Esophagus muscularis mucosa (tissue), 4 donors: ENCODE measurements around the gene RHBDL3. TPM values are rescaled to one million over a fixed set of nuclear protein-coding genes. Genes with fewer than 3 reads are reported as not detected.

Experiments
- DNase-seq: peaks from one replicate; pipeline ENCODE4 v3.0.0-alpha.2; 2017; ENCODE audit errors: extremely low spot score
- H3K27ac ChIP-seq, 4 donors: fragments of 200-600 bp; sonication (generic); replicated peaks in 1 of 4; 1 replicate in 3 of 4; 2 replicates in 1 of 4; pipeline ENCODE4 v1.5.1; 2016 to 2019; ENCODE audit warnings: mild to moderate bottlenecking in 1 of 4
- H3K27me3 ChIP-seq, 4 donors: fragments of 200-600 bp; sonication (generic); one replicate each; pipeline versions ENCODE4 v1.5.1 to v1.6.0; 2016 to 2019
- H3K36me3 ChIP-seq, 4 donors: fragments of 200-600 bp; sonication (generic); one replicate each; pipeline ENCODE4 v1.5.1; 2016 to 2019
- H3K4me1 ChIP-seq, 4 donors: fragments of 200-600 bp; sonication (generic); one replicate each; pipeline ENCODE4 v1.5.1; 2016 to 2019
- H3K4me3 ChIP-seq, 4 donors: fragments of 200-600 bp; sonication (generic); 1 replicate in 2 of 4; 2 replicates in 2 of 4; pipeline ENCODE4 v1.5.1; 2016 to 2019; ENCODE audit warnings: mild to moderate bottlenecking in 4 of 4, moderate library complexity in 1 of 4
- H3K9me3 ChIP-seq, 4 donors: fragments of 200-600 bp; sonication (generic); 1 replicate in 3 of 4; 2 replicates in 1 of 4; pipeline ENCODE4 v1.5.1; 2016 to 2019
- EP300 ChIP-seq: sonication (generic); formaldehyde crosslinking; IDR thresholded peaks from one replicate; pipeline ENCODE4 v1.6.1; 2017; ENCODE audit warnings: antibody characterized with exemption
- POLR2A ChIP-seq: fragments of 450-650 bp; IDR thresholded peaks from one replicate; pipeline ENCODE4 v1.6.1; 2017; ENCODE audit warnings: antibody characterized with exemption, moderate library complexity, mild to moderate bottlenecking, low read depth
- POLR2AphosphoS5 ChIP-seq, 2 donors: sonication (generic); formaldehyde crosslinking; IDR thresholded peaks; one replicate each; pipeline ENCODE4 v1.6.1; 2017; ENCODE audit warnings: antibody characterized with exemption in 2 of 2
- WGBS: methylation state at CpG from one replicate; pipeline ENCODE4 v1.1.5; 2018; 5-methylcytosine and 5-hydroxymethylcytosine counted together
- intact Hi-C: fragments of 100-400 bp; cut with DNase I; formaldehyde crosslinking; loops from one replicate; pipeline ENCODE4 v1.15.1; 2023
- total RNA-seq, 4 donors: library from RNA; depleted of rRNA; stranded (reverse); fragments of >200 nt; gene quantifications; one replicate each; pipeline versions ENCODE4 v1.1.0 to v1.2.1, GENCODE V29; 2016
- TF ChIP-seq, protein P1 (sequence below), 3 experiments: fragments of 200-600 bp in 2 of 3; fragments of 450-650 bp in 1 of 3; sonication (generic) in 2 of 3; IDR thresholded peaks; one replicate each; pipeline ENCODE4 v1.5.1; 2017 to 2019; ENCODE audit warnings: antibody characterized with exemption in 3 of 3, mild to moderate bottlenecking in 2 of 3, moderate library complexity in 1 of 3

The RHBDL3 gene
- total RNA-seq, 4 donors from 2014 or later: 0.42 to 2.1 (median 1.0) TPM

GRCh38 chr17:32331243-32332040, 65.8 kb downstream of the RHBDL3 start:
- WGBS: 81% methylated on average over 3 of the region's 3 CpGs
- Histone ChIP-seq H3K36me3 (peaks cover 6 to 55% (median 39%) of the 10 kb centered on the region in 4 donors), H3K27ac (no peak overlapping the region), H3K4me1 (no peaks in the 10 kb centered on the region), H3K4me3 (no peak overlapping the region), H3K27me3 (no peaks in the 10 kb centered on the region), H3K9me3 (no peaks in the 10 kb centered on the region)
- intact Hi-C loops: no loop called here
- DNase-seq: no peak
- TF ChIP-seq POLR2A (no peak), EP300 (no peak), POLR2AphosphoS5 (IDR thresholded peaks at IDR 0.05) (no peak)
- TF ChIP-seq, protein P1, sequence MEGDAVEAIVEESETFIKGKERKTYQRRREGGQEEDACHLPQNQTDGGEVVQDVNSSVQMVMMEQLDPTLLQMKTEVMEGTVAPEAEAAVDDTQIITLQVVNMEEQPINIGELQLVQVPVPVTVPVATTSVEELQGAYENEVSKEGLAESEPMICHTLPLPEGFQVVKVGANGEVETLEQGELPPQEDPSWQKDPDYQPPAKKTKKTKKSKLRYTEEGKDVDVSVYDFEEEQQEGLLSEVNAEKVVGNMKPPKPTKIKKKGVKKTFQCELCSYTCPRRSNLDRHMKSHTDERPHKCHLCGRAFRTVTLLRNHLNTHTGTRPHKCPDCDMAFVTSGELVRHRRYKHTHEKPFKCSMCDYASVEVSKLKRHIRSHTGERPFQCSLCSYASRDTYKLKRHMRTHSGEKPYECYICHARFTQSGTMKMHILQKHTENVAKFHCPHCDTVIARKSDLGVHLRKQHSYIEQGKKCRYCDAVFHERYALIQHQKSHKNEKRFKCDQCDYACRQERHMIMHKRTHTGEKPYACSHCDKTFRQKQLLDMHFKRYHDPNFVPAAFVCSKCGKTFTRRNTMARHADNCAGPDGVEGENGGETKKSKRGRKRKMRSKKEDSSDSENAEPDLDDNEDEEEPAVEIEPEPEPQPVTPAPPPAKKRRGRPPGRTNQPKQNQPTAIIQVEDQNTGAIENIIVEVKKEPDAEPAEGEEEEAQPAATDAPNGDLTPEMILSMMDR (IDR thresholded peaks at IDR 0.05): no peak

DNA sequence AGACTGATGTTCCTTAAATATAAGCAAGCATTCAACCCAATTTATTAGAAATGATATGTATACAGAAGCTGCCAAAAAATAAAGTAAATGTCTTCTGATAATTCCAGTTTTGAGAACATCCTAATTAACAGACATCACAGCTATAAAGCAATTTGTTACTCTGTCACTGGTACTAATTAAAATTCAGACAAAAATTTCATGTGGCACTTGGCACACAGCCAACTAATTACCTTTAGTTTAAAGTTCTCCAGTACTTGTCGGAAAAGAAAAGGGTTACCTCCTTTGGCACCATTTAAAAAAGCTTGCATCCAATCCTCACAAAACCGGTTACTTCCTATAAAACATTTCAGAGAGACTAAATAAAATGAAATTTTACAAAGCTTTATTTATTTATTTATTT, 67.6 kb downstream of the RHBDL3 start:
- intact Hi-C loops: no loop called here
- WGBS: 98% methylated on average over 2 of the region's 2 CpGs
- no peaks in the 10 kb centered on the region for H3K9me3 ChIP-seq
- no peak overlapping the region for H3K27ac ChIP-seq
- H3K4me3 ChIP-seq: no peak overlapping the region
- H3K27me3 ChIP-seq: no peaks in the 10 kb centered on the region
- no peaks in the 10 kb centered on the region for H3K4me1 ChIP-seq
- no peak for DNase-seq
- TF ChIP-seq, protein P1 (IDR thresholded peaks at IDR 0.05): no peak
- no peak for TF ChIP-seq POLR2AphosphoS5 (IDR thresholded peaks at IDR 0.05)
- no peak for TF ChIP-seq POLR2A
- no peak for TF ChIP-seq EP300
- peaks cover 20 to 72% (median 55%) of the 10 kb centered on the region in 4 donors for H3K36me3 ChIP-seq

DNA sequence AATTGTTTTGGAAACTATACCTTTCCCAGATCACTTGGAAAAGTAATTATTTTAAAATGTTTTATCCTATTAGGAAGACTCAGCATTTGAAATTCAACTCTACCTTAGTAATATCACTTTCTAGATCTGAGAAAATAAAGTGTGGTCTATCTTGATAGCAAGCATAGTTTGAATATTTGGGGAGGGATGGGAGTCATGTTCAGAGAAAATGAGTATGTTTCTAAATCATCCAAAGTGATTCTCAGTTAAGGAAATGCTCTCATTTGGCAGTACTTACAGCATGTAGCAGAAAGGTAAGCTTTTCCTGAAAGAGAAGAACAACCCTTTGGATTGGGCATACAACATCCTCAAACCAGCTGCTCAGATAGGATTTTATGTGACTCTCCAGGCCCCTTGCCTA, 69.4 kb downstream of the RHBDL3 start:
- no peak overlapping the region for H3K4me3 ChIP-seq
- no peaks in the 10 kb centered on the region for H3K4me1 ChIP-seq
- TF ChIP-seq EP300: no peak
- TF ChIP-seq, protein P1 (IDR thresholded peaks at IDR 0.05): no peak
- no peak for TF ChIP-seq POLR2AphosphoS5 (IDR thresholded peaks at IDR 0.05)
- no peak for TF ChIP-seq POLR2A
- H3K27me3 ChIP-seq: no peaks in the 10 kb centered on the region
- no peaks in the 10 kb centered on the region for H3K9me3 ChIP-seq
- no peak for DNase-seq
- H3K36me3 ChIP-seq: peaks cover 25 to 89% (median 66%) of the 10 kb centered on the region in 4 donors
- no peak overlapping the region for H3K27ac ChIP-seq
- intact Hi-C loops: no loop called here

GRCh38 chr17:32335687-32336086, 70.1 kb downstream of the RHBDL3 start:
- WGBS: 79% methylated on average over 4 of the region's 4 CpGs
- peaks cover 25 to 89% (median 66%) of the 10 kb centered on the region in 4 donors for H3K36me3 ChIP-seq
- TF ChIP-seq, protein P1 (IDR thresholded peaks at IDR 0.05): no peak
- no peak for TF ChIP-seq EP300
- no peak for TF ChIP-seq POLR2AphosphoS5 (IDR thresholded peaks at IDR 0.05)
- no peak for TF ChIP-seq POLR2A
- peaks cover 0 to 2% (median under 1%) of the 10 kb centered on the region in 4 donors for H3K4me1 ChIP-seq
- DNase-seq: no peak
- H3K27me3 ChIP-seq: no peaks in the 10 kb centered on the region
- no peaks in the 10 kb centered on the region for H3K9me3 ChIP-seq
- H3K27ac ChIP-seq: no peak overlapping the region
- intact Hi-C loops: no loop called here
- no peak overlapping the region for H3K4me3 ChIP-seq
